Panc1 (cell line): ENCODE measurements around the gene LNPEP. TPM values are rescaled to one million over a fixed set of nuclear protein-coding genes. Genes with fewer than 3 reads are reported as not detected.

Experiments used
- ATAC-seq: fragments of 200-7000 bp; cut with Tn5 transposase; 2 replicates; pipeline ENCODE4 v1.9.1; 2020; ENCODE audit warnings: mild to moderate bottlenecking, moderate library complexity
- BruUV-seq: library from RNA; stranded (reverse); fragments of 400-500 nt; replicated peaks from 2 replicates; lab custom pipeline; 2021; lab: Mats Ljungman, UMichigan
- CTCF ChIA-PET: fragments of 300-600 bp; sonication (Branson Sonifier 250); formaldehyde crosslinking; loops from one replicate; lab custom pipeline; 2022; ENCODE audit warnings: antibody characterized with exemption; lab: Charles Lee
- POLR2A ChIA-PET: fragments of 300-600 bp; sonication (Branson Sonifier 250); formaldehyde crosslinking; loops from one replicate; lab custom pipeline; 2022; ENCODE audit warnings: antibody characterized with exemption; lab: Charles Lee
- DNase-seq: peaks from one replicate; pipeline ENCODE4 v3.0.0-alpha.2; 2010; ENCODE audit warnings: low read depth, low spot score
- H3K27ac ChIP-seq: 2 replicates; pipeline ENCODE4 v1.5.1; 2011; ENCODE audit warnings: mild to moderate bottlenecking, low read length, inconsistent platforms
- H3K27me3 ChIP-seq: fragments of 200-500 bp; sonication (Bioruptor generic); 2 replicates; pipeline ENCODE4 v1.6.0; 2014; ENCODE audit warnings: low read length, inconsistent platforms; ENCODE audit not compliant: control insufficient read depth, insufficient read depth
- H3K36me3 ChIP-seq: fragments of 200-500 bp; sonication (Bioruptor generic); 2 replicates; pipeline ENCODE4 v1.5.1; 2014; ENCODE audit warnings: inconsistent platforms, mild to moderate bottlenecking, low read length, moderate library complexity; ENCODE audit not compliant: control insufficient read depth, insufficient read depth
- H3K4me1 ChIP-seq: 2 replicates; pipeline ENCODE4 v1.5.1; 2011; ENCODE audit warnings: inconsistent platforms, mild to moderate bottlenecking, low read length, moderate library complexity; ENCODE audit not compliant: control insufficient read depth, insufficient read depth
- H3K4me3 ChIP-seq, 2 experiments: 2 replicates each; pipeline ENCODE4 v1.5.1; 2011 to 2012; ENCODE audit warnings: low read depth in 2 of 2, low read length in 2 of 2, mild to moderate bottlenecking in 2 of 2, inconsistent platforms in 1 of 2, moderate library complexity in 1 of 2
- H3K9me3 ChIP-seq: fragments of 200-500 bp; sonication (Bioruptor generic); 2 replicates; pipeline ENCODE4 v1.5.1; 2014; ENCODE audit warnings: low read depth, mild to moderate bottlenecking, inconsistent platforms, low read length, moderate library complexity; ENCODE audit not compliant: control insufficient read depth, insufficient read depth
- CTCF ChIP-seq: fragments of 450-650 bp; IDR thresholded peaks from 2 replicates; pipeline ENCODE4 v1.5.1; 2017; ENCODE audit warnings: mild to moderate bottlenecking
- POLR2AphosphoS5 ChIP-seq: IDR thresholded peaks from 2 replicates; pipeline ENCODE4 v1.6.1; 2012; ENCODE audit warnings: mild to moderate bottlenecking, low read depth, low read length, moderate library complexity
- REST ChIP-seq, 2 experiments: IDR thresholded peaks; 2 replicates each; pipeline ENCODE4 v1.6.1; 2011 to 2012; ENCODE audit warnings: low read depth in 2 of 2, control low read depth in 1 of 2, low read length in 1 of 2, mild to moderate bottlenecking in 1 of 2, moderate library complexity in 1 of 2; ENCODE audit not compliant: insufficient read depth in 1 of 2
- SIN3A ChIP-seq: IDR thresholded peaks from 2 replicates; pipeline ENCODE4 v1.6.1; 2012; ENCODE audit warnings: low read depth, mild to moderate bottlenecking, low read length, moderate library complexity, borderline replicate concordance; ENCODE audit not compliant: insufficient read depth
- TCF7L2 ChIP-seq: IDR thresholded peaks from 2 replicates; pipeline ENCODE4 v1.6.1; 2011; ENCODE audit warnings: mild to moderate bottlenecking, low read depth, low read length, inconsistent platforms
- in situ Hi-C: cut with HindIII; loops from 2 replicates; pipeline ENCODE4 v1.10.0; 2016; ENCODE audit warnings: low sequenced_read_pairs, low pct_unique_long_range_greater_than_20kb
- intact Hi-C: fragments of 100-400 bp; cut with micrococcal nuclease; formaldehyde crosslinking; loops from one replicate; pipeline ENCODE4 v1.10.0; 2022; ENCODE audit not compliant: unreplicated experiment
- total RNA-seq: library from RNA; stranded (reverse); gene quantifications from one replicate; pipeline ENCODE4 v1.2.1, GENCODE V29; 2021; ENCODE audit not compliant: unreplicated experiment

The LNPEP gene
- total RNA-seq, 1 experiment from 2014 or later = 46.6 TPM

GRCh38 chr5:96926276-96926675, 9.6 kb upstream of the LNPEP start:
- H3K27me3 ChIP-seq = no peaks in the 10 kb centered on the region
- ATAC-seq (no peak), DNase-seq (no peak)
- TF ChIP-seq POLR2AphosphoS5 (no peak), SIN3A (no peak)
- no peak overlapping the region for H3K27ac ChIP-seq
- H3K9me3 ChIP-seq = no peaks in the 10 kb centered on the region
- ChIA-PET CTCF (no interaction called here), POLR2A (no interaction called here)
- H3K4me3 ChIP-seq = no peak overlapping the region
- in situ Hi-C loops (no loop called here), intact Hi-C loops (no loop called here)
- H3K36me3 ChIP-seq = no peaks in the 10 kb centered on the region
- H3K4me1 ChIP-seq = peaks cover 12% of the 10 kb centered on the region
- BruUV-seq = no TSS peak

- in situ Hi-C loops = no loop called here
- no peak overlapping the region for H3K4me3 ChIP-seq
- DNase-seq (no peak), ATAC-seq (no peak)
- H3K9me3 ChIP-seq = no peaks in the 10 kb centered on the region
- CTCF ChIA-PET = interaction anchor here (0.7 kb wide), 1 partner anchor 242 kb away, joined by 3 read pairs; no protein-coding TSS in a partner anchor
- no peak overlapping the region for H3K27ac ChIP-seq
- no TSS peak for BruUV-seq
- no peaks in the 10 kb centered on the region for H3K36me3 ChIP-seq
- POLR2A ChIA-PET = no interaction called here
- H3K4me1 ChIP-seq = peaks cover 12% of the 10 kb centered on the region
- TF ChIP-seq CTCF = no peak
- TF ChIP-seq SIN3A = no peak
- no peak for TF ChIP-seq TCF7L2
- H3K27me3 ChIP-seq = no peaks in the 10 kb centered on the region
- intact Hi-C loops = no loop called here
Observed at GRCh38 chr5:96927008-96927407, 8.9 kb upstream of the LNPEP start.

- H3K27me3 ChIP-seq = no peaks in the 10 kb centered on the region
- BruUV-seq = no TSS peak
- in situ Hi-C loops (no loop called here), intact Hi-C loops (no loop called here)
- no peaks in the 10 kb centered on the region for H3K36me3 ChIP-seq
- no peak overlapping the region for H3K4me3 ChIP-seq
- no peak for TF ChIP-seq REST (IDR thresholded peaks at IDR 0.05; ENCODE audit: insufficient read depth in 1 of 2, low read depth in 2 of 2, low read length in 1 of 2)
- no peak for TF ChIP-seq TCF7L2
- no peak for TF ChIP-seq SIN3A
- TF ChIP-seq CTCF = no peak
- TF ChIP-seq POLR2AphosphoS5 = no peak
- ChIA-PET CTCF (no interaction called here), POLR2A (no interaction called here)
- peaks cover 25% of the 10 kb centered on the region for H3K4me1 ChIP-seq
- ATAC-seq (no peak), DNase-seq (no peak)
- no peaks in the 10 kb centered on the region for H3K9me3 ChIP-seq
- H3K27ac ChIP-seq = no peak overlapping the region
Observed at GRCh38 chr5:96928931-96929708, 6.8 kb upstream of the LNPEP start.
